Heart right ventricle (tissue), 16 donors: ENCODE results near the gene CTXN1. TPM values are rescaled to one million over a fixed set of nuclear protein-coding genes. Genes with fewer than 3 reads are reported as not detected.
A peak's percentile ranks its signal among the peaks of the same experiment; 100 is the strongest.

ENCODE experiments used
- ATAC-seq, 8 donors: fragments of 200-7000 bp; cut with Tn5 transposase; one replicate each; pipeline ENCODE4 v1.9.1; 2020; ENCODE audit warnings: mild to moderate bottlenecking in 8 of 8, moderate library complexity in 8 of 8, moderate number of reproducible peaks in 1 of 8
- DNase-seq, 2 donors: peaks; one replicate each; pipeline ENCODE4 v3.0.0-alpha.2; 2020
- H3K27ac ChIP-seq, 10 donors: fragments of 200-600 bp; sonication (generic) in 2 of 10; one replicate each; pipeline versions ENCODE4 v1.5.0 to v1.8.0; 2020 to 2022; ENCODE audit warnings: mild to moderate bottlenecking in 3 of 10
- H3K27me3 ChIP-seq, 7 donors: fragments of 200-600 bp; one replicate each; pipeline ENCODE4 v1.8.0; 2021 to 2022; ENCODE audit warnings: mild to moderate bottlenecking in 2 of 7
- H3K36me3 ChIP-seq, 9 donors: fragments of 200-600 bp; sonication (generic) in 1 of 9; one replicate each; pipeline versions ENCODE4 v1.5.0 to v1.8.0; 2020 to 2022; ENCODE audit warnings: mild to moderate bottlenecking in 2 of 9
- H3K4me1 ChIP-seq, 9 donors: fragments of 200-600 bp; sonication (generic) in 1 of 9; one replicate each; pipeline versions ENCODE4 v1.5.0 to v1.8.0; 2020 to 2022; ENCODE audit warnings: mild to moderate bottlenecking in 4 of 9
- H3K4me3 ChIP-seq, 10 donors: fragments of 200-600 bp; sonication (generic) in 2 of 10; one replicate each; pipeline versions ENCODE4 v1.5.0 to v1.8.0; 2020 to 2022; ENCODE audit warnings: mild to moderate bottlenecking in 7 of 10, moderate library complexity in 2 of 10
- H3K9me3 ChIP-seq, 11 donors: fragments of 200-600 bp in 10 of 11; sonication (generic) in 2 of 11; one replicate each; pipeline versions ENCODE4 v1.5.0 to v1.8.0; 2013 to 2022; ENCODE audit warnings: mild to moderate bottlenecking in 2 of 11, control low read depth in 1 of 11, moderate library complexity in 1 of 11
- WGBS, 2 donors: extraction: QIAGEN DNeasy Blood & Tissue Kit; methylation state at CpG; one replicate each; pipeline ENCODE4 v1.1.7; 2013; ENCODE audit warnings: inconsistent platforms in 1 of 2; 5-methylcytosine and 5-hydroxymethylcytosine counted together
- intact Hi-C, 10 donors: fragments of 100-400 bp; cut with DNase I; formaldehyde crosslinking; loops; one replicate each; pipeline versions ENCODE4 v1.11.1 to v1.14.2; 2022
- polyA plus RNA-seq, 2 donors: library from polyadenylated mRNA; stranded (reverse); fragments of 200-250 nt; gene quantifications; one replicate each; pipeline ENCODE4 v1.2.3, GENCODE V29; 2013
- total RNA-seq, 10 donors: library from RNA; stranded (reverse); fragmentation: NEBNext Ultra II Directional in 3 of 10; extraction: Animal tissue kit (Norgen Biotek cat#: 25700) in 3 of 10; gene quantifications; one replicate each; pipeline versions ENCODE4 v1.2.1 to v1.2.4, GENCODE V29; 2021 to 2023
- TF ChIP-seq, protein P1 (sequence below), 9 donors: fragments of 200-600 bp; sonication (generic) in 2 of 9; IDR thresholded peaks; one replicate each; pipeline versions ENCODE4 v1.5.0 to v1.8.0; 2021 to 2022; ENCODE audit warnings: antibody characterized with exemption in 9 of 9, mild to moderate bottlenecking in 5 of 9, moderate library complexity in 1 of 9
- donor health status: Arrhythmogenic right ventricular cardiomyopathy.
- donor health status: ischemic (EF 13 %, LVEDD 7.1; RV severe dilation, severe dysfunction).
- donor health status: healthy with polysubstance abuse.
- donor health status: DM: no; HTN: yes; CAD: no.
- donor health status: DM: no; HTN: no; CAD: no.
- donor health status: ischemic (EF 25% LVEDD 6.9; RV normal size, moderate dysfunction).
- donor health status: ischemic (EF 25% LVEDD 5.7; RV mildly dilated, moderate dysfunction).
- donor health status: healthy.
- donor health status: DM: yes; HTN: yes; CAD: no.
- donor health status: Ischemic cardiomyopathy.
- donor health status: ischemic (EF 35%, LVEDD 5.7; RV mildly dilated, moderate dysfunction).
- donor health status: nonischemic (EF 11% LVEDD 7.7; RV severe dilation, severe dysfunction).
- donor health status: DM: yes; HTN: yes; CAD: no.
- donor health status: PGD.
- donor health status: ischemic (EF 29% LVEDD 5.4; RV normal size, mild dysfunction).
- donor health status: nonischemic (EF 23%, LVEDD 6.1; RV moderate dilation, normal function).

Gene CTXN1
- total and polyA plus RNA-seq, 12 donors = 0.18 to 0.74 (median 0.25) TPM; not detected in 5

- H3K4me1 ChIP-seq = peaks cover 17 to 71% (median 44%) of the 10 kb centered on the region in 9 donors
- H3K27ac ChIP-seq = peak overlapping the region in 3 of 10 donors; percentile 59 to 83 (median 74)
- intact Hi-C loops = loop anchor here in 5 of 10 donors (5.0 to 10.0 kb wide), 4 partner anchors 65 to 330 kb away; no protein-coding TSS in a partner anchor
- no peak for DNase-seq
- TF ChIP-seq, protein P1, sequence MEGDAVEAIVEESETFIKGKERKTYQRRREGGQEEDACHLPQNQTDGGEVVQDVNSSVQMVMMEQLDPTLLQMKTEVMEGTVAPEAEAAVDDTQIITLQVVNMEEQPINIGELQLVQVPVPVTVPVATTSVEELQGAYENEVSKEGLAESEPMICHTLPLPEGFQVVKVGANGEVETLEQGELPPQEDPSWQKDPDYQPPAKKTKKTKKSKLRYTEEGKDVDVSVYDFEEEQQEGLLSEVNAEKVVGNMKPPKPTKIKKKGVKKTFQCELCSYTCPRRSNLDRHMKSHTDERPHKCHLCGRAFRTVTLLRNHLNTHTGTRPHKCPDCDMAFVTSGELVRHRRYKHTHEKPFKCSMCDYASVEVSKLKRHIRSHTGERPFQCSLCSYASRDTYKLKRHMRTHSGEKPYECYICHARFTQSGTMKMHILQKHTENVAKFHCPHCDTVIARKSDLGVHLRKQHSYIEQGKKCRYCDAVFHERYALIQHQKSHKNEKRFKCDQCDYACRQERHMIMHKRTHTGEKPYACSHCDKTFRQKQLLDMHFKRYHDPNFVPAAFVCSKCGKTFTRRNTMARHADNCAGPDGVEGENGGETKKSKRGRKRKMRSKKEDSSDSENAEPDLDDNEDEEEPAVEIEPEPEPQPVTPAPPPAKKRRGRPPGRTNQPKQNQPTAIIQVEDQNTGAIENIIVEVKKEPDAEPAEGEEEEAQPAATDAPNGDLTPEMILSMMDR (IDR thresholded peaks at IDR 0.05) = no peak
- H3K27me3 ChIP-seq = peaks cover 0 to 33% (median 20%) of the 10 kb centered on the region in 7 donors
- no peak for ATAC-seq
- H3K9me3 ChIP-seq = no peaks in the 10 kb centered on the region
- peaks cover 0 to 23% (median 15%) of the 10 kb centered on the region in 9 donors for H3K36me3 ChIP-seq
- WGBS, 2 donors = 92 to 94% methylated on average over 29 to 31 of the region's 31 CpGs
- peak overlapping the region in 4 of 10 donors; percentile 57 to 88 (median 77) for H3K4me3 ChIP-seq
Measured at GRCh38 chr19:7921967-7922835, 3.7 kb downstream of the CTXN1 start.

DNA sequence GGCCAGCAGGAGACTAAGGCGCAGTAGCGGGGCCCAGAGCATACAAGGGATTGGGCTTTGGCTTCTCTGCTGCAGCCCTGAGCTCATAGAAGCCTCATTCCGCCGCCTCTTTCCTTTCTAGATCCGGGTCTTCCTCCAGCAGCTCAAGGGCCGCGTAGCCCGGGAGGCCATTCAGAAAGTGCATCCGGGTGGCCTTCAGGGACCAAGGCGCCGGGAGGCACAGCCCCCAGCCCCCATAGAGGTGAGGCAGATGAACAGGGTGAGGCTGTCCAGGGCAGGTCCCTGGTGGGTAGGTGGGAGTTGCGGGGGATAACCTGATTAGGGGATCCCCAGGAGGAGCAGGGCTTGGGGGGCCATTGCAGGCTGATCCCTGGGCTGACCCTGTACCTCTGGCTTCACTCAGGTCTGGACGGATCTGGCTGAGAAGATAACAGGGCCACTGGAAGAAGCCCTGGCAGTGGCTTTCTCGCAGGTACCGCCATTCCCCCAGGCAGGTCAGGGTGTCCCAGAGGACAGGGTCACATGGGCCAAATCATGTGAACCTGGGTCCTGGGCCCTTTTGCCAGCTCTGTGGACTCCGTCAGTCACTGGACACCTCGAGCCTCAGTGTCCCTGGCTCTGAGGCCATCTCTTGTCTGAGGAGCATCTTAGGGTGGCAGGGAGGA is 4.5 kb downstream of the CTXN1 start:
- H3K27ac ChIP-seq = peak overlapping the region in 9 of 10 donors; percentile 59 to 83 (median 76)
- DNase-seq (no peak), ATAC-seq (no peak)
- no peaks in the 10 kb centered on the region for H3K9me3 ChIP-seq
- TF ChIP-seq, protein P1 (IDR thresholded peaks at IDR 0.05) = no peak
- intact Hi-C loops = loop anchor here in 5 of 10 donors (5.0 to 10.0 kb wide), 4 partner anchors 64 to 331 kb away; no protein-coding TSS in a partner anchor
- H3K36me3 ChIP-seq = peaks cover 0 to 18% (median 11%) of the 10 kb centered on the region in 9 donors
- peaks cover 4 to 40% (median 28%) of the 10 kb centered on the region in 7 donors for H3K27me3 ChIP-seq
- H3K4me3 ChIP-seq = peak overlapping the region; percentile 26 to 88 (median 56)
- 50 to 56% methylated on average over 17 of the region's 17 CpGs for WGBS, 2 donors
- peaks cover 16 to 69% (median 43%) of the 10 kb centered on the region in 9 donors for H3K4me1 ChIP-seq

DNA sequence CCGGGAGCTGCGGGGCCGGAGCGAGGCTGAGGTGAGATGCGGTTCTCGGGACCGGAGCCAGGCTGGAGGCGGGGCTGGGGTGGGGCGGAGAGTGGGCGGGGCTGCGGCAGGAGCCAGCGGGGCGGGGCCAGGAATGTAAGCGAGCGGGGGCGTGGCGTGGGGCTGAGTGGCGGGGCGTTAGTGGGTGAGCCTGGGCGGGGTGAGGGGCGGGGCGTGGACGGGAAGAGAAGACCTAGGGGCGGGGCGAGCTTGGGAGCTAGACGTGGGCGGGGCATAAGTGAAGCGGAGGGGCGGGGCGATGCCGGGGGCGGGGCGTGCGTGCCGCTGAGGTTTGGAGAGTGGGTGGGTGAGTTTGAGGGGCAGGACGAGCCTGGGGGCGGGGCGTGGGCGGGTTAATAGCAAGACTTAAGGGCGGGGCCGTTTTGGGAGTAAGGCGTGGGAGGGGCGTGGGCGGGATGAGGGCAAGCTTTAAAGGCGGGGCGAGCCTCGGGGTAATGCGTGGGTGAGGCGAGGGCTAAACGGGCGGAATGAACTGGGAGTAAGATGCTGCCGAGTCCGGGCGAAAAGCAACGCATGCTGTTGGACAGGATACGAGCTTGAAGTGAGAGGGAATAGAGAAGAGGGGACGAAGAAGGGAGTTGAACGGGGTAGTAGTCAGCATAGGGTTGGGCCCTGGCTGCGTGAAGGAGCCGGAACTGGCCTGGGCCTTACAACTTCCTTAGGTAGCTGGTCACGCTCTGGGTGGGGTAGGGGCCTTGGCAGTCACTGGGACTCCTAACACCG is 5.2 kb downstream of the CTXN1 start:
- H3K4me1 ChIP-seq = peaks cover 12 to 72% (median 45%) of the 10 kb centered on the region in 9 donors
- peaks cover 9 to 48% (median 35%) of the 10 kb centered on the region in 7 donors for H3K27me3 ChIP-seq
- intact Hi-C loops = loop anchor here in 5 of 10 donors (1.0 to 10.0 kb wide), 5 partner anchors 17 to 332 kb away; partner anchors contain the start of gene MAP2K7 (in 1 of the 5)
- peak; percentile 84 to 94 (median 89) for ATAC-seq
- peaks cover 0 to 18% (median 11%) of the 10 kb centered on the region in 9 donors for H3K36me3 ChIP-seq
- TF ChIP-seq, protein P1 (IDR thresholded peaks at IDR 0.05) = no peak
- peak; percentile 99 to 100 for DNase-seq
- H3K4me3 ChIP-seq = peak overlapping the region; percentile 55 to 90 (median 76)
- H3K27ac ChIP-seq = peak overlapping the region; percentile 66 to 94 (median 88)
- WGBS, 2 donors = 1% methylated on average over 56 to 62 of the region's 62 CpGs
- H3K9me3 ChIP-seq = no peaks in the 10 kb centered on the region
